RWPE2 (cell line): ENCODE data around the gene JAZF1.

Experiments
- ATAC-seq: fragments of 200-7000 bp; cut with Tn5 transposase; 3 replicates; pipeline ENCODE4 v1.9.1; 2021; ENCODE audit warnings: low read depth
- DNase-seq: peaks from one replicate; pipeline ENCODE4 v3.0.0-alpha.2; 2020; ENCODE audit warnings: low spot score
- H3K27ac ChIP-seq: fragments of 450-650 bp; 2 replicates; pipeline ENCODE4 v1.5.1; 2017; ENCODE audit warnings: mild to moderate bottlenecking; ENCODE audit not compliant: poor library complexity, severe bottlenecking
- H3K27me3 ChIP-seq: fragments of 250-450 bp; sonication (Bioruptor Pico); 2 replicates; pipeline ENCODE4 v1.5.1; 2021; ENCODE audit warnings: mild to moderate bottlenecking, moderate library complexity; ENCODE audit not compliant: insufficient read depth, poor library complexity, severe bottlenecking
- H3K36me3 ChIP-seq: fragments of 250-450 bp; sonication (Bioruptor Pico); 2 replicates; pipeline ENCODE4 v1.5.1; 2020; ENCODE audit warnings: low read depth, mild to moderate bottlenecking, moderate library complexity
- H3K4me1 ChIP-seq: fragments of 250-450 bp; sonication (Bioruptor Pico); 2 replicates; pipeline ENCODE4 v1.5.1; 2021; ENCODE audit warnings: mild to moderate bottlenecking, moderate library complexity; ENCODE audit not compliant: insufficient read depth, poor library complexity, severe bottlenecking
- H3K4me3 ChIP-seq: fragments of 250-450 bp; sonication (Bioruptor Pico); 2 replicates; pipeline ENCODE4 v1.5.1; 2021; ENCODE audit warnings: mild to moderate bottlenecking, moderate library complexity; ENCODE audit not compliant: severe bottlenecking
- H3K9me3 ChIP-seq: fragments of 250-450 bp; sonication (Bioruptor Pico); 2 replicates; pipeline ENCODE4 v1.5.1; 2021; ENCODE audit warnings: mild to moderate bottlenecking, moderate library complexity; ENCODE audit not compliant: severe bottlenecking
- TF ChIP-seq, protein P1 (sequence below): fragments of 450-650 bp; IDR thresholded peaks from one replicate; pipeline ENCODE4 v1.5.1; 2017; ENCODE audit warnings: mild to moderate bottlenecking, moderate library complexity; ENCODE audit not compliant: poor library complexity, severe bottlenecking

Gene JAZF1

DNA sequence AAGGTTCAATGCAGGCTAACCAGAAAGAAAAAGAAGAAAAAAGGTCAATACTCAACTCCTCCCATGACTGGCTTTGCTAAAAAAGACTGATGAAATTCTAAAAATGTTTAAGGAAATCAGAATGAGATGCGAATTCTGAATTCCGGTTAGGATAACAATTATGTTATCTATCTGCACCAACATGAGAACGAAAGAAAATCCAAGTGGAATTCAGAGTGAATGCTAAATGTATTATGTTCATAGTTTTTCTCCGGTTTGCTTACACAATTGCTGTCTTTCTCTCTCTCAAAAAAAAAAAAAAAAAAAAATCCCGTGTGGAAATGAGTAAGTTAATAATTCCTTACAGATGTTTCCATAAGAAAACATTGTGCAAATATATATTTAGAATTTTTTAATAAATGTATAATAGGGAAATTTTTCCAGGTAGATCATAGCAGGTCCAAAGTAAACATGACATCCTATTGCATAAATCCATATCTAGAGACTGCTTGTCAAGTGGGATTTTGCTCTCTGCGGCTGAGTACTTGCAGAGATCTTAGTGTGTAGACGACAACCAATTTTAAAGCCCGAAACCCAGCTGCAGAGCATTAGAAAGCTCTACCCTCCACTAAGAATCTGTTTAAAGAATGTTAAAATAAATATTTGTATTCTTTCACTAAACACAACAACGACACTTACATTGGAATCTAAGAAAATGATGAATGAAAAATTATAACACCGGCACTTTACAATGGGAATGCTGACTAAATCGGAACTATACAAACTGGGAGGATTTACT lies 104.0 kb downstream of the JAZF1 start:
- Histone ChIP-seq H3K4me3 (no peak overlapping the region), H3K4me1 (no peaks in the 10 kb centered on the region), H3K9me3 (no peaks in the 10 kb centered on the region), H3K27me3 (no peaks in the 10 kb centered on the region), H3K36me3 (no peaks in the 10 kb centered on the region), H3K27ac (no peak overlapping the region)
- TF ChIP-seq, protein P1, sequence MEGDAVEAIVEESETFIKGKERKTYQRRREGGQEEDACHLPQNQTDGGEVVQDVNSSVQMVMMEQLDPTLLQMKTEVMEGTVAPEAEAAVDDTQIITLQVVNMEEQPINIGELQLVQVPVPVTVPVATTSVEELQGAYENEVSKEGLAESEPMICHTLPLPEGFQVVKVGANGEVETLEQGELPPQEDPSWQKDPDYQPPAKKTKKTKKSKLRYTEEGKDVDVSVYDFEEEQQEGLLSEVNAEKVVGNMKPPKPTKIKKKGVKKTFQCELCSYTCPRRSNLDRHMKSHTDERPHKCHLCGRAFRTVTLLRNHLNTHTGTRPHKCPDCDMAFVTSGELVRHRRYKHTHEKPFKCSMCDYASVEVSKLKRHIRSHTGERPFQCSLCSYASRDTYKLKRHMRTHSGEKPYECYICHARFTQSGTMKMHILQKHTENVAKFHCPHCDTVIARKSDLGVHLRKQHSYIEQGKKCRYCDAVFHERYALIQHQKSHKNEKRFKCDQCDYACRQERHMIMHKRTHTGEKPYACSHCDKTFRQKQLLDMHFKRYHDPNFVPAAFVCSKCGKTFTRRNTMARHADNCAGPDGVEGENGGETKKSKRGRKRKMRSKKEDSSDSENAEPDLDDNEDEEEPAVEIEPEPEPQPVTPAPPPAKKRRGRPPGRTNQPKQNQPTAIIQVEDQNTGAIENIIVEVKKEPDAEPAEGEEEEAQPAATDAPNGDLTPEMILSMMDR: no peak
- DNase-seq (no peak), ATAC-seq (no peak)

DNA sequence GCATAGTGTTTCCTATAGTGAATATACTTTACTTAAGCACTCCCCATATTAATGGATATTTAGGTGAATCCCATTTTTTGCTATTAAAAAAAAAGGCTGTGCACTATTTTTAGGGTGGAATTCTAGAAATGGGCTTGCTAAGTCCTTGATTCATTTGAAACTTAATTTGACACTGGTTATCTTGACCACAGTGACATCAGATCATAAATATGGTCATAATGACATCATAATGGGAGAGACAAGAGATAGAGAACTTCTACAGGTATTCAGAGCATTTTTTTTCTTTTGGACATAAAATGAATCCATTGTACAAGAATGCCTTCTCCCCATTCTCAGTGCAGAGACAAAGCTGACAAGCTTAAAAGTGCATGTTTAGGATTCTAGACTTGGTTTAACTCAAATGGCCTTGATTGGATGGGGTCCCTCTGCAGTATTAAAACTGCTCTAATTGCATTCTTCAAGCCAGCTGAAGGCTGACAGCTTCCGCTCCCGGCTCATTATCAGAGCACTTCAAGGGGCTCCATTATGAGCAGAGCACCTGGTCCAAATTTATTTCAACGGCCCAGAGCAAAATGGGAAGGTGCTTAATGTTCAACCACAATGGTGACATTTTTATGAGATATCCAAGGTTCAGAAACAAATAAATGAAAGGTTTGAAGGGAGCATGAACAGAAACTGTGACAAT lies 104.8 kb downstream of the JAZF1 start:
- ATAC-seq (no peak), DNase-seq (no peak)
- no peaks in the 10 kb centered on the region for H3K36me3 ChIP-seq
- H3K27ac ChIP-seq: no peak overlapping the region
- H3K9me3 ChIP-seq: no peaks in the 10 kb centered on the region
- TF ChIP-seq, protein P1: no peak
- no peaks in the 10 kb centered on the region for H3K27me3 ChIP-seq
- no peaks in the 10 kb centered on the region for H3K4me1 ChIP-seq
- no peak overlapping the region for H3K4me3 ChIP-seq

DNA sequence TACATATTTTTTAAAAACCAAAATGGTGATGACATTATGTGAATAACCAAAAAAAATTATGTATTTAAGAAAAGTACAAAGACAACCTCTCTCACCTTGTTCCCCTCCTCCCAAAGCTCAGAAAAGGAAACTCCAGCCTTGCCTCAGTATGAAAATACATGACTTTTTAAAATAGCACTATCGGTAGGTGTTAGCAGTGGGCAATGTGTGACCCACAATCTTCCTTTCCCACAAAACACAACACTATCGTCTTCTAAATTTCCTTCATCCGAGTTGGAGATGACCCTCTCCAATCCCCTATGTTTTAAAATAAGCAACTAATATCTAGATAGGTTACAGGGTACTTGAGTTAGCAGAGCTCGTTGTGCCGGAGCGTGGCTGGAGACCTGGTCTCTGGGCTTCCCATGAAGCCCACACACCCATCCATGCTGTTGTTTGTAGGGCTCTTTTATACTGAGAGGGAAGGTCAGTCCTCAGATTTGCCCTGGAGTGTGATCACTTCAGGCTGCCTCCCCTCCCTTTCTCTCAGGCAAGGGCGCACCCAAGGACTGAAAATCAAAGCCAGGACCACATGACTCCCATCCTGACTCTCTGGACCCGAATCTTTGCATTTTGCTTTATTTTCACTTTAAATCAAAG lies 107.6 kb downstream of the JAZF1 start:
- TF ChIP-seq, protein P1: no peak
- Histone ChIP-seq H3K4me1 (no peaks in the 10 kb centered on the region), H3K27me3 (no peaks in the 10 kb centered on the region), H3K36me3 (no peaks in the 10 kb centered on the region), H3K27ac (no peak overlapping the region), H3K9me3 (no peaks in the 10 kb centered on the region), H3K4me3 (no peak overlapping the region)
- no peak for DNase-seq
- no peak for ATAC-seq

DNA sequence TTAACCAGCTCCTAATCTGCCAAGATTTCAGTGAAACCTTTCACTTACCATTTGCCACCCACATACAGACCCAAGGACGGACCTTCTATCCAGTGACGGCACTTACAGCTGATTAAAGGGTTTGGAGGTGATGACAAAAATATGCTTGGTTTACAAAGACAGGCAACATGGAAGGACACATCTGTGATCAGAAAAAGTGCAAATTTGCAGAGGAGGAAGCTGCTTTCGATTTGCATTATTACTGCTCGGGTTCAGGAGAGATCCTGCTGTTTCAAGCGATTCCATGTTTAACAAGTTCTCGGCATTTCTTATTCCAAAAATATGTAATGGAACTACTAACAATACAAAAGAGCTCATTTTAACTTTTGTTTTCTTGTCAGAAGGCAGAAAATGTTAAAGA lies 109.0 kb downstream of the JAZF1 start:
- no peaks in the 10 kb centered on the region for H3K36me3 ChIP-seq
- TF ChIP-seq, protein P1: no peak
- no peak for ATAC-seq
- H3K4me1 ChIP-seq: no peaks in the 10 kb centered on the region
- no peak overlapping the region for H3K27ac ChIP-seq
- no peak overlapping the region for H3K4me3 ChIP-seq
- no peak for DNase-seq
- no peaks in the 10 kb centered on the region for H3K9me3 ChIP-seq
- H3K27me3 ChIP-seq: no peaks in the 10 kb centered on the region
